Thyroid gland (tissue), 4 donors: ENCODE results near the gene TARM1.

Experiments
- POLR2A ChIP-seq, 2 donors: fragments of 450-650 bp; IDR thresholded peaks; one replicate each; pipeline ENCODE4 v1.6.1; 2017; ENCODE audit warnings: antibody characterized with exemption in 2 of 2, mild to moderate bottlenecking in 2 of 2, moderate library complexity in 1 of 2
- TF ChIP-seq, protein P1 (sequence below), 6 experiments: fragments of 200-600 bp in 3 of 6; fragments of 450-650 bp in 3 of 6; sonication (generic) in 3 of 6; IDR thresholded peaks; one replicate each; pipeline ENCODE4 v1.5.1; 2016 to 2019; ENCODE audit warnings: antibody characterized with exemption in 6 of 6, mild to moderate bottlenecking in 2 of 6, inconsistent platforms in 1 of 6, moderate library complexity in 1 of 6

- TF ChIP-seq, protein P1, sequence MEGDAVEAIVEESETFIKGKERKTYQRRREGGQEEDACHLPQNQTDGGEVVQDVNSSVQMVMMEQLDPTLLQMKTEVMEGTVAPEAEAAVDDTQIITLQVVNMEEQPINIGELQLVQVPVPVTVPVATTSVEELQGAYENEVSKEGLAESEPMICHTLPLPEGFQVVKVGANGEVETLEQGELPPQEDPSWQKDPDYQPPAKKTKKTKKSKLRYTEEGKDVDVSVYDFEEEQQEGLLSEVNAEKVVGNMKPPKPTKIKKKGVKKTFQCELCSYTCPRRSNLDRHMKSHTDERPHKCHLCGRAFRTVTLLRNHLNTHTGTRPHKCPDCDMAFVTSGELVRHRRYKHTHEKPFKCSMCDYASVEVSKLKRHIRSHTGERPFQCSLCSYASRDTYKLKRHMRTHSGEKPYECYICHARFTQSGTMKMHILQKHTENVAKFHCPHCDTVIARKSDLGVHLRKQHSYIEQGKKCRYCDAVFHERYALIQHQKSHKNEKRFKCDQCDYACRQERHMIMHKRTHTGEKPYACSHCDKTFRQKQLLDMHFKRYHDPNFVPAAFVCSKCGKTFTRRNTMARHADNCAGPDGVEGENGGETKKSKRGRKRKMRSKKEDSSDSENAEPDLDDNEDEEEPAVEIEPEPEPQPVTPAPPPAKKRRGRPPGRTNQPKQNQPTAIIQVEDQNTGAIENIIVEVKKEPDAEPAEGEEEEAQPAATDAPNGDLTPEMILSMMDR (IDR thresholded peaks at IDR 0.05): no peak
- no peak for TF ChIP-seq POLR2A (IDR thresholded peaks at IDR 0.05)
Measured at GRCh38 chr19:54123682-54124081, 42.5 kb upstream of the TARM1 start.
